Suppressor macrophage treated with lipopolysaccharide for 1 hour (primary cell): Measurements from ENCODE around the gene TMBIM6.

ENCODE experiments used
- DNase-seq, 3 donors: peaks; one replicate each; pipeline ENCODE4 v3.0.0-alpha.2; 2020 to 2022

TMBIM6 gene

DNA sequence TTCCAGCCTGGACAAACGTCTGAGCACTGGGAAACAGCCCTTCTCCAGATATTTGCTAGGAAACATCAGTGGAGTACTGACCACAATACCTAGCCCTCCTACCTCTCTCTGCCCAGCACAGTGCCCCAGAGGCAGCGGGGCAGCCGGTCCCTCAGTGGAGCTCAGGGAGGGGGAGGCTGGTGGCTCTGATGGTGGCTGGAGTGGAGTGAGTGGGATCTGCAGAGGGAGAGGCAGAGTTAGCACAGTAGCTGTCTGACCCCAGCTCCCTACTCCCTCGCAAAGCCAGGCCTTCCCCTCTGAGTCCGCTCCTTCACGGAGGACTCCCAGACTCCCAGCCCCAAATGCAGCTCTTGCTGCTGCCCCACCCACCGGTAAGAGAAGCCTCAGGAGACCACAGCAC lies 56.9 kb downstream of the TMBIM6 start:
- DNase-seq = no peak

DNA sequence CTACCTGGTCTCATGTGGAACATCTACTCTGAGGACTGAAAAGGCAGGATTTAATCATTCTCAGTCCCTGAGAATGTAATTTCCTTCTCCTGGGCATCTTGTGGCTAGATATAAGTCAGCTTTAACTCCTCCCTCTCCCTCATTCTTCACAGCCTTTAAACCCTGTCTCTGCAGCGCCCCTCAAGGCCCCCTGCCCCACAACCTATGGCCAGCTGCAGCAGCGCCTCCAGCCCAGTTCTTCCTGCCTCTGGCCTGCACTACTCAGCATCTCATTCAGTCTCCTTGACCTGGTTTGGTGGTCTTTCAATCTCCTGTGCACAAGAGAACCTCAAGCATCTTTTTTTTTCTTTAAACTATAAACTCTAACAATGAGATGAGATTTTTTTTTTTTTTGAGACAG lies 57.6 kb downstream of the TMBIM6 start:
- no peak for DNase-seq

DNA sequence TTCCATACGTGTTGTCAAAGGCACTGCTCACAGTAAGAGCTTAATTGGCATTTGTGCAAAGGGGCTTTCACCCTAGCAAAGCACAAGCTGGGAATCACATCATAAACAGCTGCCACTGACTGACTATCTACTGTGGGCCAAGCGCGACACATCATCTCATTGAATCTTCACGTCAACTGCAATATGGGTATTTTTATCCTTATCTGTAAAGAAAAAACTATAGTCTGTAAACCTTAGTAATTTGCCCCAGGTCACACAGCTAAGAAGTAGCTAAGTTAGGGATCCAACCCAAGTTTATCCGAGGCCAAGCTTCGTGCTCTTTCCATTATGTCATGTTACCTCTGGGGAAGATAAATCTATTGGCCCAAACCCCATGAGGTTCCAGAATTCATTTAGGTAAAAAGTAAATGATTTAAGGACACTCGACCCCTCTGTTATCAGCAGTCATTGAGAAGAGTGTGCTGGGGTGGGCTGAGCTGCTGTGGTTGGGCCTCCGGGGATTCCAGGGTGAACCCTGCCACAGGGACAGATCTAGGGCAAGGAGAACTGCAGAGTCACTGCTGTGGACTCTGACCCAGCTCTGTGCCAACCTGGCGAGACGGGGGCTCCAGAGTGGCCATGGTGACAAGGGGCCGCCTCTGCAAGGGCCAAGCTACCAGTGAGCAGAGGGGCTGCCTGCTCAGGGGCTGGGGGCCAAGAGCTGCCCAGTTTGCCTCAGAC lies 59.2 kb downstream of the TMBIM6 start:
- DNase-seq = no peak

DNA sequence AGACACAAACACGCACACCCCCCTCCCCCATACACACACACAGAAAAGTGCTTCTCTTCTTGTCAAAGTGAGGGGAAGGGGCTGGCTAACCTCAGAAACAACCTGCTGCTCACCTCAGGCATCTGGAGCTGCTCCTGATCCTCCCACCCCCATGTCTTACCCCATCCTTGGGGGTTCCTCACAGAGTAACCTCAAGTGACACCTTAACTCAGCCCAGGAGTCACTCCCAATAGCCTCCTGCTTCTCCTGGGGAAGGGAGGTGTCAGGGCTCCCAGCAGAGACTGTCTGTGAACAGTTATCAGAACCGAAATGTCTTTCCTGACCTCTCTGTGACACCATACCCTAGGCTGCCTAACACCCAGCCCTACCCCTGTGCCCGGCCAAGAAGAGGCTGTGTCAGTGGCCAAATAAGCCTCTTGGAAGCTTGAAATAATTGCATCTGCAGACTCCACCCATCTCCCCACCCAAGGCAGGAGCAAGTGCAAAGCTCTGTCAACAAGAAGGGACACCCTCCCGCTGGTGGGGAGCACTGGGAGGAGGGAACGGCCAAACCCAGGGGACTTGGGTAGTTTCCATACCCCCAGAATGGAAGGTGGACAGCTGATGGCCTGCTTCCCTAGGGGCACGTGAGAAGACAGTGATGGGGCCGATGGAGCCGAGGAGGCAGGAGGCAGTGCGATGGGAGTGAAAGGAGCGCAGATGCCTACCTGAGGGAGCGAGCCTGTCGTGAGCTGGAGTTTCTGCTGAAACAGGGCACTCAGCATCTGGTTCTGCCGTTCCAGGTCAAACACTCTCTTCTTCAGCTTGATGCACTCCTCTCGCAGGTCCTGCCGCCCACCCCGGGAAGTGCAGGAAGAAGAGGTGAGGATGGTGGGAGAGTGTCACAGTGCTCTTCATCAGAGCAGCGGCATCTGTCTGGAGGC lies 60.0 kb downstream of the TMBIM6 start:
- DNase-seq = no peak

DNA sequence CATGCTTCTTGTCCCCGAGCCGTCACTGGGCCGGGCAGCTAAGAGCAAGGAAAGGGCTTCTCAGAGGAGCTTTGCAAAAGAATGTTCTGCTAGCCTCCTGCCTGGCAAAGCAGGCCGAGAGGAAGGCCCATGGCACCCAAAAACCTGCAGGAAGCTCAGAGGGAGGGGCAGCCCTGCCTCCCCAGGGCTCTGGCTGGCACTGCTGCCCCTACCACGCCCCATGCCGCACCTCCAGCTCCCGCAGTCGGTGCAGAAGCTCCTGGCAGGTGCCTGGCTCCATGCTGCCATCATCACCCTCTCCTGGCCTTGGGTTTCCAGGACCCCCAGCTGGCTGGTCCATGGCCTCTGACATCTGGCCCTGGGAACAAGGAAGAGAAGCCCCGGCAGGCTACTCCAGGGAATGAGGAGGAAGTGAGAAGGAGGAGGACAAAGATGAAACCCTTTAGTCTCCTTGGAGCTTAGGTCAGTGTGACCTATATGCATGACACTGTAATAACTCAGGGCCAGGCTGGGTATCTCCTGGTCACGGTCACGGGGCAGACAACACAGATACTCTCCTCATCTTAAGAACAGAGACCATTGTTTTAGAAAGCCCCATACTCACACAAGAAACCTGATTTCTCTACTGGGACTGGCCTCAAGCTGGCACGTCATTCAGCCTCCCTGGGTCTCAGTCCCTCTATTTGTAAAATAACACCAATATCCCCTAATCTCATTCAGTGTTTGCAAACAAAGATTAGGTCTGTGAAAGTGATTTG lies 62.5 kb downstream of the TMBIM6 start:
- DNase-seq = no peak

DNA sequence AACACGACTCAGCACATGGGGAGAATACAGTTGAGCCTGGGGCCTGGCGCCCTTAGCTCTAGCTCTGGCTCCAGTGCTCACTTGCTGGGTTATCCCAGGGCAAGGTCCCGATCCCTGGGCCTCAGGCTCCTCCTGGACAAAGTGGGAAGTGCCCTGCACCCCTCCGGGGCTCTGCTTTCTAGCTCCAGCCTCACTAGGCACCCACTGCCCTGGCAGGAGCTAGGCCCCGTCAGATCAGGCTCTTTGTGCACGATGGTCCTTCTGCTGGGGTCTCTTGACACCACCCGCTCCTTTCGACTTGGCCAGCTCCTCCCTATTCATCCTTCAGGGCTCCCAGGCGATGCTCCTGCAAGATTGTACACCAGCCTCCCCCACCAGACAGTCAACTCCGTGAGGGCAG lies 63.5 kb downstream of the TMBIM6 start:
- no peak for DNase-seq

DNA sequence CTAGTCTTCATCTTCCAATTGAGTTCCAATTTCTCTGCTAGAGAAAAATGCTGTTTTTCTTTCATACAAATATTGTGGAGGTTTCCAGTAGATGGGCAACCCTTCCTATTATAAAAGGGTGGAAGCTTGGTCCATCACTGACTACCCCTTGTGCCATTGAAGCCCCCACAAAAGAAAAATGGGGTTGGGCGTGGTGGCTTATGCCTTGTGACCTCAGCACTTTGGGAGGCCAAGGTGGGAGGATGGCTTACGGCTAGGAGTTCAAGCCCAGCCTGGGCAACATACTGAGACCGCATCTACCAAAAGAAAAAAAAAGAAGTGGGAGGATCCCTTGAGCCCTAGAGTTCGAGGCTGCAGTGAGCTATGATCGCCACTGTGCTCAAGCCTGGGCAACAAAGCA lies 64.1 kb downstream of the TMBIM6 start:
- no peak for DNase-seq

DNA sequence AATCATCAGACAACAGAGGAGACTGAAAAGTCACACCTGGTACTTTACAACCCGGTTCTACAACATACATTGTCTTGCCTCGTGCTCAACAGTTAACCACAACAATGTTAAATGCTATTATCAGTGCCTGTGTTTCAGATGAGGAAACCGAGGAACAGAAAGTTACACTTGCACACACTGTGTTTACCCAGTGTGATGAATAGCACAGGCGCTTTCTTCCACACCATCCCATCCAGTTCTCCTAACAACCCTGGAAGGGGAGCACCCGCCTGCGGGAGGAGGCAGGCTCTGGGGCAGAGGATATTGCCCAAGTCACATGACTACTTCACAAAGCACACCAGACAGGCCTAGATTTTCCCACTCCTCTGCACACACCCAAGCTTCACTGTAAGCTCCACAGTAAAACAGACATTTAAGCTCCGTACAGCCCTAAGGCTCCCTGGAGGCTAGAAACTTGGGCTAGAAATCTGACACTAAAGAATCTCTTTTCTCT lies 65.0 kb downstream of the TMBIM6 start:
- DNase-seq = no peak

DNA sequence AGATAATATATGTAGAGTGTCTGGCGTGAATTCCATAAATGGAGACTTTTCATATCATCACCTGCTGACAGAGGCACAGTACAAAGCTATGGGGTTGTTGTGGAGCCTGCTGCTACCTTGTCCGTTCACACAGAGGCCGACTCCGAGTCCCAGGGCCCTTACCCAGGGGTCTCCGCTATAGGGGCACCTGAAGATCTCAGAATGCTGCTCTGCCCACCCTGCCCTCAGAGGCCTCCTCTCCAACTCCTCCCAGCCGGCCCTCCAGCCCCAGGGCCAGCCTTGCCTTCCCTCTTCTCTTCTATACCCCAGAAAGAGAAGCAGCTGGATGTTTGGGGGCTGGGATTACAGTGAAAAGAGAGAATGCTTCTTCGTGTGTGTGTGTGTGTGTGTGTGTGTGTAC lies 65.5 kb downstream of the TMBIM6 start:
- DNase-seq = no peak

DNA sequence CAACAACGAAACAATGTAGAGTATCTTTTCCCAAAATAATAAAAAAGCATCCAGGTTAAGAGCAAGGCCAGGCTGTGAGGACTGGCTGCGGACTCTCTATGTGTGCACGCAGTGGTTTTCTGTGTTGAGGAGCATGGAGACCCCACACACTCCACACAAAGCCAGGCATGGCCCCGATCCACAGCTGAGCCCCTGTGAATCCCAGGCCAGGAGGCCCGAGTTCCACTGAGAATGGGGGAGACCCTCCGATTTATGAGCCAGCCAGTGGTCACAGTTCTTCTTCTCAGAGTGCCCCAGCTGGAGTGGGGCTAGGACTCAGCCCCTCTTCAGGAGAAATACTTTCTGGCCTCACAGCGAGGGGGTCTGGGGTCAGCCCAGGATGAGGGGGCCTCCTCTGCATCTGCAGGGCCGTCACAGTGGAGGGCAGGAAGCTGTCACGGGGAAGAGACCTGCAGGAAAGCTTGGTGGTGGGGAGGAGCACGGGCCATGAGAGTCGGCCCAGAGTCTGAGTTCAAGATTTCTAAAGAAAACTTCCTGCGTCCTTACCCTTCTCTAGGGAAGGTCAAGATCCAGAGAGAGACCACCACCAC lies 66.7 kb downstream of the TMBIM6 start:
- no peak for DNase-seq

DNA sequence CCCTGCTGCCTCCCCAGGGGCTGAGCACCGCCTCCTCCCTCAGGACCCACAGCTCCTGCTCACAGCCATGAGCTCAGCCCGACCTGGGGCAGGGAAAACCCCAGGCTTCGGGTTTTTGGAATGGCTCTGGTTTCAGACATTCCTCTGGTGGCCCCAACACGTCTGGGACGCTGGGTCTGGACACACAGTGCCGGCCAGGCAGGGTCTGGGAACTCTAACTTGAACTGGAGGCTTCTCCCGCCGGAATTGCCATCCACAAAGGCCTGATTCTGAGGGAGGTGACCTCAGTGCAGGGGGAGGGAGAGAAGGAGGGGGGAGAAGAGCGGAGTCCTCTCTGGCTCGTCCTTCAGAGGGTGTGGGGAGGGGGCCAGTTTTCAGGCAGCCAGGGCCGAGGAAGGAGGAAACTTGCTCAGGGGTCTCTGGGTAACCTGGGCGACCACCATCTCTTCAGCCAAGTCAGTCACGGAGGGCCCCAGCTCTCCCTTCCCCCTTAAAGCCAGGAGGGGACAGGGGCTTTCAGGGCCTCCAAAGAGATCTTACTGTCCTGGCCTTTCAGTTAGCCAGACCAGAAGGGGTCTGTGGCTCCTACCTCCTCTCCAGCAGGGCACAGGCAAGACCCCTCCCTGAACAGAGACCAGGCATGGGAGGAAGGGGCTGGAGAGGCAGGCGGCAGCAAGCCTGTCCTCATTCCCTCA lies 67.5 kb downstream of the TMBIM6 start:
- no peak for DNase-seq

DNA sequence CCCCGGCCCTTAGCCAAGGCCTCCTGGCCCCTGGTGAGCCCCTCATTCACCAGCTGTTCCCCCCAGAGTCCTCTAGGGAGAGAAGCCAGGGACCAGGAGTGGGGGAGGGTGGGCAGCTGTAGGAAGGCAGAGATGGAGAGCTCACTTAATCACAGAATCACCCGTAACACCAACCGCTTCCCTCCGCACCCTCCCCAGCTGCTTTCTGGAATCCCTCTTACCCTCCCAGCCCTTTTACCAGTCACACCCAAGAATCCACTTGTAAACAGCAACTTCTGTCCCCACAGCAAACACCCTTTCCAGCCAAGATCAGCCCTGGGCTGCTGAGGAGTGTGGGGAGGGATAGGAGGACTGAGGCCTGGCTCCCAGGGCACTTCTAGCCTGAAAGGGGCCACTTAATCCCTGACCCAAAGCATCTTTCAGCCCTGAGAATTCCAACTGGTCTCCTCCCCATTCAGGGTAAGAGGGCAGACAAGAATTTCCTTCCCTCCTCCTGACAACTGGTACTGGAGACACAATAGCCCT lies 68.1 kb downstream of the TMBIM6 start:
- no peak for DNase-seq

DNA sequence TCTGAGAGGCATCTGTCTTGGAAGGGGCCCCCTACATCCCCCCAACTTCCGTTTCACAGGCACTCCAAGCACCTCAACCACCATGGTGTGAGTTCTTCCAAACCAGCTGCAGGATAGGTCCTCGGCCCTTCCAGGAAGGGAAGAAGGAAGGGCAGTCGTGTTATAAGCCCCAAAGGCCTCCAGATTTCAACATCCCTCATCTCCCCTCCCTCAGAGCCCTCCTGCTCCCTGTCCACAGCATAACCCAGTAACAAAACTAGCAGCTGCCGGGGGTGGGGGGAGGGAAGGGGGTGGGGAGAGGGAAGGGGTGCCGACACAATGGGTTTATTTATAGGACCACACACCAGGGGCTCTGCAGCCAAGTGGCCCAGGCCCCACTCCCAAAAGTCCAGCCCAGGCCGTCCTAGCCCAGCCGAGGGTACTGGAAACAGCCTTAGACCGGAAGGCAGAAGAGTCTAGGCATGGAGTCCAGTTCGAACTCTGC lies 68.6 kb downstream of the TMBIM6 start:
- DNase-seq = no peak

DNA sequence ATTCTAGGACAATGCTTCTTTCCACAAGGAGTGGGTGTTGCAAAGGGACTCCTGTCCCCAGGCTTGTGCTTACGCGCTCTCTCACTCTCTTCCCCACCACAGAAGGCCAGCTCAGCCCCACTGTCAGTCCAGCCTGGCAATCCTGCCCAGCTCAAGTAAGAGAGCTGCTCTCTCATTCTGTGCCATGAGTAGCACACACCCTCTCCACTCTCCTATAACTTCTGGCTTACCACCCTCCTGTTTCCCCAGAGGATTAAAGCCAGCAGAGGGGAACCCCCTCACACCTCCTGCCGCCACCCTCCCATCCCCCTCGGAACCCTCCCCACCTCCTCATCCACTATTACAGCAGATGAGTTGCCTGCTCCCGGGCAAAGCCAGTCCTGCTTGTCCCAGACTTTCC lies 69.8 kb downstream of the TMBIM6 start:
- DNase-seq = no peak

DNA sequence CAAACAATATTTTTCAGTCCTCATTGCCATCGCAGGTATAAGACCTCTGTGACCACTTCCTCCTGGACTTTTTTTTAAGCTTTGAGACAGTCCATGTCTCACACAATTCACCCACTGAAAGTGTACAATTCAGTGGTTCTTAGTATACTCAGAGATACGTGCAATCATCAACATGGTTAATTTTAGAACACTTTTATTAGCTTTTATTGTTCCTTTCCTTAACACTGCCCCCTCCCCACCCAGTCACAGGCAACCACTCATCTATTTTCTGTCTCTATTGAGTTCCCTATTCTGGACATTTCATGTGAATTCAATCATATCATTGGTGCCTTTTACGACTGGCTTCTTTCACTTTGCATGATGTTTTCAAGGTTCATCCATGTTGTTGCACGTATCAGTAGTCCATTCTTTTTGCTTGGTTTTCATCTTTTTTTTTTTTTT lies 70.6 kb downstream of the TMBIM6 start:
- DNase-seq = no peak

DNA sequence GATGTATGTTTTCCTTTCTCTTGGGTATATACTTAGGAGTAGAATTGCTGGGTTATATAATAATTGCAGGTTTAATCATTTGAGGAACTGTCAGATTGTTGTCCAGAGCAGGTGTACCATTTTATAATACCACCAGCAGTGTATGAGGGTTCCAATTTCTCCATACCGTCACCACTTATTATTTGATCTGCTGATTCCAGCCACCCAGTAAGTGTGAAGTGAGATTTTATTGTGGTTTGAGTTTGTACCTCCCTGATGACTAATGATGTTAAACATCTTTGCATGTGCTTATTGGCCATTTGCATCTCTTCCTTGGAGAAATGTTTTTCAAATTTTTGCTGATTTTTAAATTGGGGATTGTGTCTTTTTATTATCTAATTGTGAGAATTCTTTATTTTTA lies 71.8 kb downstream of the TMBIM6 start:
- DNase-seq = no peak
